GM21528 (cell line): ENCODE data around the gene TGM4.

ENCODE experiments used
- ATAC-seq: cut with Tn5 transposase; IDR thresholded peaks from one replicate; pipeline ENCODE4 v1.9.1; 2021; ENCODE audit warnings: mild to moderate bottlenecking, moderate library complexity; ENCODE audit not compliant: unreplicated experiment, low FRiP score

TGM4 gene

GRCh38 chr3:44877333-44877732 lies 2.9 kb downstream of the TGM4 start:
- no peak for ATAC-seq

GRCh38 chr3:44880284-44880683 lies 5.9 kb downstream of the TGM4 start:
- no peak for ATAC-seq

GRCh38 chr3:44883213-44883955 lies 9.0 kb downstream of the TGM4 start:
- ATAC-seq: no peak

- no peak for ATAC-seq
These were observed 9.6 kb downstream of the TGM4 start for GRCh38 chr3:44883999-44884431.

GRCh38 chr3:44885618-44886017 lies 11.2 kb downstream of the TGM4 start:
- no peak for ATAC-seq

- no peak for ATAC-seq
These were observed 12.2 kb downstream of the TGM4 start for GRCh38 chr3:44886561-44886960.

GRCh38 chr3:44887101-44887500 lies 12.7 kb downstream of the TGM4 start:
- ATAC-seq: no peak

- no peak for ATAC-seq
These were observed 15.8 kb downstream of the TGM4 start for GRCh38 chr3:44890258-44890657.

GRCh38 chr3:44890852-44891251 lies 16.4 kb downstream of the TGM4 start:
- ATAC-seq: no peak

- ATAC-seq: no peak
These were observed 18.3 kb downstream of the TGM4 start for GRCh38 chr3:44892689-44893088.

GRCh38 chr3:44893097-44893496 lies 18.7 kb downstream of the TGM4 start:
- no peak for ATAC-seq

GRCh38 chr3:44894485-44894884 lies 20.1 kb downstream of the TGM4 start:
- ATAC-seq: no peak

GRCh38 chr3:44896440-44896839 lies 22.0 kb downstream of the TGM4 start:
- no peak for ATAC-seq

- ATAC-seq: no peak
These were observed 25.4 kb downstream of the TGM4 start for GRCh38 chr3:44899683-44900367.

GRCh38 chr3:44902628-44903027 lies 28.2 kb downstream of the TGM4 start:
- no peak for ATAC-seq

- ATAC-seq: no peak
These were observed 28.9 kb downstream of the TGM4 start for GRCh38 chr3:44903314-44903713.

GRCh38 chr3:44903751-44904150 lies 29.3 kb downstream of the TGM4 start:
- ATAC-seq: no peak

- ATAC-seq: no peak
These were observed 31.2 kb downstream of the TGM4 start for GRCh38 chr3:44905446-44906157.

- ATAC-seq: no peak
These were observed 32.6 kb downstream of the TGM4 start for GRCh38 chr3:44906997-44907396.

- ATAC-seq: no peak
These were observed 33.2 kb downstream of the TGM4 start for GRCh38 chr3:44907612-44908011.

GRCh38 chr3:44909063-44909462 lies 34.7 kb downstream of the TGM4 start:
- no peak for ATAC-seq
